Daoy (cell line): ENCODE measurements around the gene NOX5. TPM values are rescaled to one million over a fixed set of nuclear protein-coding genes. Genes with fewer than 3 reads are reported as not detected.
A peak's percentile ranks its signal among the peaks of the same experiment; 100 is the strongest.

ENCODE experiments used
- DNase-seq: peaks from one replicate; pipeline ENCODE4 v3.0.0-alpha.2; 2015; ENCODE audit warnings: low read depth
- total RNA-seq: library from RNA; depleted of rRNA; stranded (reverse); fragments of >200 nt; shearing (Covaris generic); gene quantifications from 2 replicates; pipeline ENCODE4 v1.2.3, GENCODE V29; 2014

Gene NOX5
- total RNA-seq, 1 experiment from 2014 or later: not detected

DNA sequence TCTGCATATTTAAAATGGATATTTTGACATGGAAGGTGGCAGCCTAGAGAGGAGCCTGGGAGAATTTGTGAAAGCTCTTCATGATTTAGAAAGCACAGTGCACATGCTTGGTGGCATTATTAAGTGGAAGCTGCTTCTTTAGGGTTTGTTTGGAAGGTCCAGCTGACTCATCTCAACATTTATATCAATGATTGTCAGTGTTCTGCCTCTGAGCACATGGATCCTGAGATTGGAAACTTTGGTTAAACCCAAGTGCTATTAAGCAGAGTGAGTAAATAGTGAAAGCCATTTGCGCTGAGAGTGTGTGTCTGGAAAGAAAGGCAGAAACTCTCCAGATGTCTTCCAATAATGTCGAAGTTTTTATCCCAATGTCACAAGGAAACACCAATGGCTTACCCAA, 7.4 kb downstream of the NOX5 start:
- no peak for DNase-seq

DNA sequence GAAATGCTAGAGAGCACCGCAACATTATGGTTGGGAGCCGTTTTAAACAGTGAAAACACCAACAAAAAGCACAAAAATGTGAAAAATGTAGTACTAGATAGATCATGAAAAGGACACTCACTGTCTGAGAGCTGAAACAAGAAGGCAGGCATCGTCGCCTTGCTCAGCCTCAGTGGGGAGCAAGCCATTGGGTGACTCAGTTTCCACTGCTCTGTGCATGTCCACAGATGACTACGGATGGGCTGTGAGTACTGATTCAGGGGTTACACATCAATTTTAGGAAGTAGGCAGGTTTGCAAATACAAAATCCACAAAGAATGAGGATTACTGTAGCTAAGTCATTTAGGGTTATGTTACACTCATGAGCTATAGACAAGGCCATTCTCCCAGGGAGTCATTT, 10.8 kb downstream of the NOX5 start:
- DNase-seq: no peak

DNA sequence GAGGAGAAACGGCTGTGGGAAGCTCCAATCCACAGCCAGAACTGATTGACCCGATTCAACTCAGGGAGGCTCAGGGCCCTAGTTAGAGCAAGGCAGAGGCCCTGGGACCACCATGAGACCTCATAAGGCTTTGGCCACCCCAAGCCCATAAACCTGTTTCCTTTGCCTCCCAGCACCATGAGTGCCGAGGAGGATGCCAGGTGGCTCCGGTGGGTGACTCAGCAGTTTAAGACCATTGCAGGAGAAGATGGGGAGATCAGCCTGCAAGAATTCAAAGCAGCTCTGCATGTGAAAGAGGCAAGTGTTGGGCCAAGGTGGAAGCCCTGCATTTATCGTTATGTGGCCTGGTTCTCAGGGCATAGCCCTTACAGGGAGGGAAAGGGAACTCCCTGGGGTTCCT, 11.9 kb downstream of the NOX5 start:
- no peak for DNase-seq

DNA sequence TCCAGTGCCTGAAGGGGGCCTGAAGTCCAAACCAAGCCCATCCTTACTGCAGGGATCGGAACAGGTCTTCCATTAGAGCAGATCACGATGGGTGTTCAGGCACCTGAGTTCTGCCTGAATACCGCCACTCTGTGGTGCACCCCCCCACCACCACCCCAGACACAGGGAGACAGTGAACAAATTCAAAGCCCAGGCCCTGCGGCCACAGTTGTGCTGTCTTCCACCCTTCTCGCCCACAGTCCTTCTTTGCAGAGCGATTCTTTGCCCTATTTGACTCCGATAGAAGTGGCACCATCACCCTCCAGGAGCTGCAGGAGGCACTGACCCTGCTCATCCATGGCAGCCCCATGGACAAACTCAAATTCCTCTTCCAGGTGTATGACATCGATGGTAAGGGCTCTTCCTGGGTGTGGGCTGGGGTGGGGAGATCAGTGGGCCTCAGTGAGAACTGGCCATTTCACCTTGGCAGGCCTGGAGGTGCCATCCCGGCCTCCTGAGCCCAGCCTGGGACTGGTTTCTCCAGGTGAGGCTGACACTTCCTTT, 13.6 kb downstream of the NOX5 start:
- no peak for DNase-seq

DNA sequence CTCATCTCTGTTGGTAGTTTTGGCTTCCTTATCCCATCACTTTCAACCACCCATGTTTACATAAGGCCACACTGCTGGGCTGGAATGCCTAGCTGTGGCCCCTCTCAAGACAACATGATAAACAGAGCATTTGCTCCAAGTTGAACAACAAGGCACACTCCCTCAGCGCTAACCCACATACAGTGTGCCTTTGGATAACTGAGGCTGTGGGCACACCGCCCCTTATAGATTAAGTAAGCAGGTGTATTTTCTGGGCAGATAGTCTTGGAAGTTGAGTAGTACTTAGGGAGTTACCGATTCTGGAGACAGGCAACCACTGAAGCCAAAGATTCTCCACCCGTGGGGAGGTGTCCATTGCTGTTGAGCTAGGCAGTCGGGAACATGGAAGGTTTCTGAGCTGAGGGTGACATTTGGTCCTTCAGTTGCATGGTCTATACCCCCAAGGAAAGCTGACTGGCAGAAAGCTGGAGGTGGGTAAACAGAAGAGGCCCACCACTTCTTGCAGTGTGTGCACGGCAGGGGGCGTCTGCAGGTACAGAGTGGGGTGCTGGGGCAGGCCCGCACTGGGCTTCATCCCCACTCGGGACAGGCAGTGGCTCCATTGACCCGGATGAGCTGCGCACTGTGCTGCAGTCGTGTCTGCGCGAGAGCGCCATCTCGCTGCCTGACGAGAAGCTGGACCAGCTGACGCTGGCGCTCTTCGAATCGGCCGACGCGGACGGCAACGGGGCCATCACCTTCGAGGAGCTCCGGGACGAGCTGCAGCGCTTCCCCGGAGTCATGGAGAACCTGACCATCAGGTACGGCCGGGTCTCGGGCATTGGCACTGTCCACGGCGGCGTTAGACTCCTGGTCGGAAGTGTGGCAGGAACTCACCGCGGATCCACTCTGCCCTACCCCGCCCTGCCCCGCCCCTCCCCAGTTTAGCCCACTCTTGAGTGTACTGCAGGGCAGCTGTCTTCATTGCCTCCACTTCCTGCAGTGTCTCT, 16.8 kb downstream of the NOX5 start:
- peak; percentile 57 for DNase-seq

DNA sequence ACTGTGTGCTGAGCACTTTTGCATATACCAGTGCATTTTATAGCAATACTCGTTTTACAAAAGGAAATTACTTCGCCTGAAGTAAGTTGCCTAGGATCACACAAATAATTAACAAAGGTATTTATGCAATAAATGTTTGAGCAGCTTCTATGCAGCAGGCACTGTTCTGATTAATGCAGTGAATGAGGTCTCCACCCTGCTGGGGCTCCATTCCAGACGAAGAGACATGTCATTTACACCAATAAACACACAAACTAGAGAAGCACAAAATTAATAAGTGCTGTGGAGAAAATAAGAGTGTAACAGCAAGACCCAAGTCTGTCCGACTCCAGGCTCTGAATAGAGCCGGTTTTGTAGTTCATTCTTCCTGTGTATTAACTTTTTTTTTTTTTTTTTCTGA, 17.5 kb downstream of the NOX5 start:
- no peak for DNase-seq

DNA sequence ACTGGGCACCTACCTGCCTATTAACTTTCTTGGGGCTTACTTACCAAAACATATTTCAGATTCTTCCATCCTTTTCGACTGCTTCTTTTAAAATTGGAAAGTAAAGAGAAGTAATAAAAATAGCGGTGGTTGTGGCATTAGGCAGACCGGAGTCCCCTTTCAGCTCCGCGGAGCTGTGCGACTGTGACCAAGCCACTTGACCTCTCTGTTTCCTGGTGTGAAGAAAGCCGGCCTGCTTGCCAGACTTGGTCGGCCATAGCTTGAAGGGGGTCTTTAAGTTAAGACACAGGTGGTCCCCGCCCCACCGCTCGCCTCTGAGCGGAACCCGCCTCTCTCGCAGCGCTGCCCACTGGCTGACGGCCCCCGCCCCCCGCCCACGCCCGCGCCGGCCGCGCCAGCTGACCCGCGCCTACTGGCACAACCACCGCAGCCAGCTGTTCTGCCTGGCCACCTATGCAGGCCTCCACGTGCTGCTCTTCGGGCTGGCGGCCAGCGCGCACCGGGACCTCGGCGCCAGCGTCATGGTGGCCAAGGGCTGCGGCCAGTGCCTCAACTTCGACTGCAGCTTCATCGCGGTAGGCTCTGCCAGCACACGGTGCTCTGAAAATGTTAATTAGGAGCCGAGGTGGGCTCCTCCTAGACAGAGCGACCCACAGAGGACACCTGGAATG, 18.3 kb downstream of the NOX5 start:
- DNase-seq: peak; percentile 32

DNA sequence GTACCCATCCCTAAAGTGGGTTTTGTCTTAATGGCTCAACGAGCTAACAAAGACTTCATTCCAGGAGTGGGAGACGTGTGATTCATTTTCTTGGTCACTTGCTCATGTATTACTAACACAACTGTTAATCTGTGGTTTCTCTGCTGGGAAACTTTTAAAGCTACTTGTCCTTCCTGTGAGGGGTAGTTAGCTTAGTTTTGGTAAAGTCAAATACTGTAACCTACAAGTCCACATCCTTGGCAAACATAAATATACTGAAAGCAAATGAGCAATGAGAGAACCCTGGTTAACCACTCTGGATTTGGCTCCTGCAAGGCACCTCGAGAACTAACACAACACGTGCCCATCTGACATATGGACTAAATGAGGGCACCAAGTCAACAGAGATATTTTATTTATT, 19.9 kb downstream of the NOX5 start:
- peak; percentile 86 for DNase-seq

DNA sequence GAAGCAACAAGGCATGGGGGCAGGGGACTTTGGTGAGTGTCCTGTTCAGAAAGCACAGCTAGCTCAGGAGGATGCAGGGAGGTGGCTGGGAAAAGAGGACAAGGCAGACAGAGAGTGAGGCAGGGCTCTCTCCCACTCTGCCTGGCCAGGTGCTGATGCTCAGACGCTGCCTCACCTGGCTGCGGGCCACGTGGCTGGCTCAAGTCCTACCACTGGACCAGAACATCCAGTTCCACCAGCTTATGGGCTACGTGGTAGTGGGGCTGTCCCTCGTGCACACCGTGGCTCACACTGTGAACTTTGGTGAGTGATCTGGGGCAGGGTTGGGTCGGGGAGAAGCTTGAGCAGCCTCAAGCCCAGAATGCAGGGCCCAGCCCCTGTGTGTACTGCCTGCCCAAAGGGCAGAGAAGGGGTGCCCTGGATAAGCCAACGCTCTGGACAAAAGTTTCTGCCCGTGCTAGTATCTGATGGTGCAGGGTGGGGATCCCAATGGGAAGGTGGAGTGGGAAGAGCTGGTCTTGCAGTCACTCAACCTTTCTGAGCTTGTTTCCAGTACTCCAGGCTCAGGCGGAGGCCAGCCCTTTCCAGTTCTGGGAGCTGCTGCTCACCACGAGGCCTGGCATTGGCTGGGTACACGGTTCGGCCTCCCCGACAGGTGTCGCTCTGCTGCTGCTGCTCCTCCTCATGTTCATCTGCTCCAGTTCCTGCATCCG, 20.9 kb downstream of the NOX5 start:
- DNase-seq: peak; percentile 63

DNA sequence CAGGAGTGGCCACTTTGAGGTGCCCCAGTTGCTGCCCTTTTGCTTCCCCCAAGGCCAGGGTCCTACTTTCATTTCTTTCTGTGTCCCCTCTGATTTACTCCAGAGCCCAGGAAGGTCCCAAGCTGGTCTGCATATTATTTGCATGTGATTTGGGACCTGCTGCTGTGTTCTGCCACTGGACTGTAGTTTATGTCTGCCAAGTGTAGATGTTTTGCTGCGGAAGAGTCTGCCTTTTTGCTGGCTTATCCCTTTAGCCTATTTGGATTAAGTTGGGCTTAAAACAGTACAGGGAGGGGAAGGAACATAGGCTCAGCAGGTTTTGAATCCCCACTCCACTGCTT, 21.4 kb downstream of the NOX5 start:
- DNase-seq: no peak

DNA sequence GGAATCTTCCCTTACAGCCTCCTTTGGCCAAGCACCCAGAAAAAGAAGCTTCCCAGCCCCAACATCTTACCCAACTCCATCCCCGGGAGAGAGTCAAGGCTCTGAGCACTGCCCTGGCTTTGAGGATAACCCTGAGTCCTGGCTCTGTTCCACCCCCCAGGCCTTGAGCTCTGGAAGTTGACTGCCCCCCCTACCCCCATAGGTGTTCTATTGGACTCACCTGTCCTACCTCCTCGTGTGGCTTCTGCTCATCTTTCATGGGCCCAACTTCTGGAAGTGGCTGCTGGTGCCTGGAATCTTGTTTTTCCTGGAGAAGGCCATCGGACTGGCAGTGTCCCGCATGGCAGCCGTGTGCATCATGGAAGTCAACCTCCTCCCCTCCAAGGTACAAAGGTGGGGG, 22.3 kb downstream of the NOX5 start:
- DNase-seq: no peak

DNA sequence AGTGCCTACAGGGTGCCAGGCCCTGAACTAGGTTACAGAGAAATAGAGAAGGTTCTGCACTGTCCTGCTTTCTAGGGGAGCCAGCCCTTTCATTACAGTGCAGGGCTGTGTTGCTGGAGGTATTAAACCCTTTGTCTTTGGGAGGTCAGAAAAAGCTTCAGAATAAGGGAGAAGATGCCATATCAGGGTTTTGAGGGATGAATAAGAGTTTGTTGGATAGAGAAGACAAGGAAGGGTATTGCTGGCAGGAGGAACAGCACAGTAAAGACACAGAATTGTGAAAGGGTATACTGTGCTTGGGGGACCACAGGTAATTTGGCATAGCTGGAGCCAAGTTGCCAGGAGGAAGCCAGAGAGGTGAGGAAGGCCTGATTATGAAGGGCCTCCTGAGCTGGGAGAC, 23.0 kb downstream of the NOX5 start:
- no peak for DNase-seq

DNA sequence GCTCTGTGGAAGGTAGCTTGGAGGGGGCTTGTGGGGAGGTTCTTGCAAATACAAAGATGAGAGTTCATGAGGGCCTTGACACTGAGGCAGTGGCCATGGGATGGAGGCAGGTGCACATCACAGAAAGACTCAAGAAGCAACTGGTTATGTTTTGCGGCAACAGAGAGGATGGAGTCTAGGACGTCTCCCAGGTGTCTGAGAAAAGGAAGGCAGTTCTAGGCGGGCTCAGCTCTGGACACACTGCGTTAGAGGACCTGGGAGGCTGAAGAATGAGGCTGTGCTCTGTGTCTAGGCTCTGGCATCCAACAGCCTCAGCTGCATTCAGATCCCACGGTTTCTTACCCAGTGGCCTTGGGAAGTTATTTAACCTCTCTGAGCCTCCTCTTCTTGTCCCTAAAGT, 23.5 kb downstream of the NOX5 start:
- no peak for DNase-seq

DNA sequence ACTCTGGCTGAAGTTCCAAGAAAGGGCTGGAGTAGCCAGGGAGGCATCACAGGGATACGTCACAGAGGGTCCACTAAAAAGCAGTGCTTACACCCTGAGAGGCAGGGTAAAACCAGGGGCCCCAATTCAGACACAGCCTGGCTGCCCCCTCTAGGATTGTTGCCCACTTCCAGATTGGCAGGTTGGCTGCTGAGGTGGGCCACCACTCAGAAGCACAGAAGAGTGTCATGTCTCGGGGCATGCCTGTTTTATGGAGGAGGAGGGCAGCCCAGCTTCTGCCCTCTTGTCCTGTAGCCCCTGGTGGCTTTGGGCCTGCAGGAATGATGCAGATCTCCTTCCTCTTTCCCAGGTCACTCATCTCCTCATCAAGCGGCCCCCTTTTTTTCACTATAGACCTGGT, 24.0 kb downstream of the NOX5 start:
- no peak for DNase-seq

DNA sequence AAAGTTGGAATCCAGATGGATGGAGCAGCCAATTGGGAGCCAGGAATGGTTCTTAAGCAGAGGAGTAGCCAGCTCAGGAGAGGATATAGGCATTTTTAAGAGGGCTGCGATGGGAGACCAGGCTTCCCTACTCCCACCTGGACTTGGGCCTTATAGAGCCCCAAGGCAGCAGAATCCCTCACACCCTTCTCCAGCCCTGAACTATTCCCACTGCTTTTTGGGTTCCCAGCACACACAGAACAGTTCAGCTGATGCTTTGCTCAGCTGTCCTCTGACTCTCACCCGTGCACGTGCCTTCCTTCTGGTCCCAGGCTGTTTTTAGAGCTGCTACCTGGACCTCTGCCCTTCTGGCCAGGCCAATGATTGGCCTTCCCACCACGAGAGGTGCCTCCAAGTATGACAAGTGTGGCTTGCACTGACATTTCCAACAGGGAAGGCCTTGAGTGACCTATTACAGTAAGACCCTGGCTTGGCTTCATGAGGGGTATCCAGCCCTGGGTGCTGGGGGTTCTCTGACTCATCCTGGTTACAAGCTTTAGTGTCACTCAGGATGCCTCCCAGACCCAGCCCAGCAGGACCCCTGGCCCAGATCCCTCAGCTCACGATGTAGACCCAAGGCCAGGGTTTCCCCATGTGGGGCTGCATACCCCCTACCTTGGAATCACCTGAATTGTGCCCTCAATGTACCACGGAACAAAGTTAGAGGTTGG, 25.2 kb downstream of the NOX5 start:
- no peak for DNase-seq

DNA sequence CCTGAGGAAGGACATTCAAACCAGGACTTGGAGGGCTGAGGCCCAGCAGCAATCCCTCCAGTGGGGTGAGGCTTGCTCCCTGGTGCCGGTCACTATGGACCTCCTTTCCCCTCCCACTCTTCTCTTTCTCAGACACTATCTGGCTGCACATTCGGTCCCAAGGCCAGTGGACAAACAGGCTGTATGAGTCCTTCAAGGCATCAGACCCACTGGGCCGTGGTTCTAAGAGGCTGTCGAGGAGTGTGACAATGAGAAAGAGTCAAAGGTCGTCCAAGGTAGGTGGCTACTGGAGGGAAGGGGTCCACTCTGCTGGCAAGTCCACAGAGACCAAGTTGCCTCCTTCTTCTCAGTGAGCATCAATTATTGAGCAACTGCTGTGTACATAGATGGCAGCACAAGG, 28.0 kb downstream of the NOX5 start:
- DNase-seq: no peak

DNA sequence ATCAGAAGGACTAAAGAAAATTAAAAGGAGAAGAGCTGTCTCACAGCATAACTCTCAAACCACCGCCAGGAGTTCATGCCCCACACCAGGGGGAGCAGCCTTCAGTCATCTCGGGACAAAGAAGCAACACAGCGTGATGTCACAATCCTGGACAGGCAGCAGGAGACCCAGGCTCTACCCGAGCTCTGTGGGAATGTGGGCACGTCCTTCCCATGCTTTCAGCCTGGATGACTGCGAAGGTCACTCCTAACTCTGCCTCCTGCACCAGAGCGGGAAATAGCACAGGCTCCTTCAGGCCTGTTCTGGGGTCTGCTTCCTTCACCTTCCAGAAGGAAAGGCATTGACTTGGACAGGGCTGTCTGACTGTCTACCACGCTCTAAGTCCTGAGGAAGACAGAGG, 31.3 kb downstream of the NOX5 start:
- DNase-seq: peak; percentile 35

DNA sequence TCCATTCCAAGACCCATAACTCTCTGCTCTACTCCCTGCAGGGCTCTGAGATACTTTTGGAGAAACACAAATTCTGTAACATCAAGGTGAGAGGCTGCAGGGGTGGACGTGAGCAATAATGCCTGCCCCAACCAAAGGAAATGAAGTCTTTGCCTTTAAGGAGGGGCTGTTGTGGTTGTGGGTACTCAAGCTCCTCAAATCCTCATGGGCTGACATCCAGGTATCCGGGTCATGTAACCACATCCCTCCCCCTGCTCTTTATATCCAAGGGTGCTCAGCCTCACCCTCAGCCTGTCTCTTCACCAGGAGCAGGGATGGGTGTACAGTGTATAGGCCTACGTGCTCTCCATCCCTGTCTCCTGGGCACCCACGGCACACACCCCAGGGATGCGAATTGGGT, 32.3 kb downstream of the NOX5 start:
- DNase-seq: no peak

DNA sequence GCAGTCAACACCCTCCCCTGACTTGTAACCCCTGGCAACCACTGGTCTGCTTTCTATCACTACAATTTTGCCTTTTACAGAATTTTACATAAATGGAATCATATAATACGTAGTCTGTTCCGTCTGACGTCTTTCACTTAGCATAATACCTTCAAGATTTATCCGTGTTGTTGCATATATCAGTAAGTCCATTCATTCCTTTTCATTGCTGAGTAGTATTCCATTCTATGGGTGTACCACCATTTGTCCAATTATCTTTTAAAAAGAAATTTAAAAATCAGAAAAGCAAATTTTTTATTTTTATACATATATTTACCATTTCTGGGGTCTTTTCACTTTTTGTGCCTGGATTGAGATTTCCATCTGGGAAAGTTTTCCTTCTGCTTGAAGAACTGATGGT, 35.5 kb downstream of the NOX5 start:
- no peak for DNase-seq

DNA sequence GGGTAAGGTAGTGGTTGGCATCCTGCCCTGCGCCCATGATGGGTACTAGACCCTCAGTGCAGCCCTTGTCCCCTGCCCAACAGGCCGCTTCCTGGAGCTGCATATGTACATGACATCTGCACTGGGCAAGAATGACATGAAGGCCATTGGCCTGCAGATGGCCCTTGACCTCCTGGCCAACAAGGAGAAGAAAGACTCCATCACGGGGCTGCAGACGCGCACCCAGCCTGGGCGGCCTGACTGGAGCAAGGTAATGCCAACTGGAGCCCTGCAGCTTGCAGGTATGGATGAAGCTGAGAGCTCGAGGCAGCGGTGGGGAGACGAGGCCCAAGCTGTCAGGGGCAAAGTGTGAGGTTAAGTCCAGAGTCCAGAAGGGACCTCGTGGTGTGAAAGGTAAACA, 40.8 kb downstream of the NOX5 start:
- DNase-seq: no peak

DNA sequence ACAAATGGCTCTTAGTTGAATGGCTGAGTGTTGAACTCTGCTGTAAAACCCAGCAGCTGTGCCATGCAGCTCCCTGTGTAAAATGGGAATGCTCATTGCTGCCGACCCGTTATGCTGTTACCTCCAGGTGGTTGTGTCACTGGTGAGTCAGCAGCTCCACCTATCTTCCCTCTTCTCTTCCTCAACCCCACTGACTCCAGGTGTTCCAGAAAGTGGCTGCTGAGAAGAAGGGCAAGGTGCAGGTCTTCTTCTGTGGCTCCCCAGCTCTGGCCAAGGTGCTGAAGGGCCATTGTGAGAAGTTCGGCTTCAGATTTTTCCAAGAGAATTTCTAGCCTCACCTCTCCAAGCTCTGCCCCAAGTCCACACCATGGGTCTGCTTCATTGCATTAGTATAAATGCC, 41.9 kb downstream of the NOX5 start:
- no peak for DNase-seq
